B cell (primary cell): ENCODE measurements around the gene ADA.
"Not testable (repeated sequence)": the region's sequence is repeated elsewhere in the genome, so short reads cannot be mapped to it uniquely, and the experiment has no call there.

Experiments used
- EZH2 ChIP-seq: IDR thresholded peaks from 2 replicates; pipeline ENCODE4 v1.6.1; 2012; ENCODE audit warnings: borderline replicate concordance, low read depth, mild to moderate bottlenecking, moderate library complexity, low read length; ENCODE audit not compliant: insufficient read depth, poor library complexity, severe bottlenecking
- TF ChIP-seq, protein P1 (sequence below): fragments of 200-600 bp; IDR thresholded peaks from one replicate; pipeline ENCODE4 v1.8.0; 2022; ENCODE audit warnings: antibody characterized with exemption, mild to moderate bottlenecking

DNA sequence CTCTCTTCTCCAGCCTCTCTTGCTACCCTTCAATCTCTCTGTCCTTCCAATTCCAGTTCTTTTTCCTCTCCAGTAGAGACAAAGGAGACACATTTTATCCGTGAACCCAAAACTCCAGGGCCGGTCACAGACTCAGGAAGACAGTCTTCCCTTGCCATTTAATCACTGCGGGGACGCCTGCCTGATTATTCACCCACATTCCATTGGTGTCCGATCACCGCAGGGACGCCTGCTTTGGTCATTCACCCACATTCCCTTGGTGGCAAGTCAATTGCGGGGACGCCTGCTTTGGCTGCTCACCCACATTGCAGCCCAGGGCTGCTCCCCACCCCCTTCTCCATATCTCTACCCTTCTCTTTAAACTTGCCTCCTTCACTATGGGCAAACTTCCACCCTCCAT lies 19.4 kb upstream of the ADA start:
- TF ChIP-seq, protein P1, sequence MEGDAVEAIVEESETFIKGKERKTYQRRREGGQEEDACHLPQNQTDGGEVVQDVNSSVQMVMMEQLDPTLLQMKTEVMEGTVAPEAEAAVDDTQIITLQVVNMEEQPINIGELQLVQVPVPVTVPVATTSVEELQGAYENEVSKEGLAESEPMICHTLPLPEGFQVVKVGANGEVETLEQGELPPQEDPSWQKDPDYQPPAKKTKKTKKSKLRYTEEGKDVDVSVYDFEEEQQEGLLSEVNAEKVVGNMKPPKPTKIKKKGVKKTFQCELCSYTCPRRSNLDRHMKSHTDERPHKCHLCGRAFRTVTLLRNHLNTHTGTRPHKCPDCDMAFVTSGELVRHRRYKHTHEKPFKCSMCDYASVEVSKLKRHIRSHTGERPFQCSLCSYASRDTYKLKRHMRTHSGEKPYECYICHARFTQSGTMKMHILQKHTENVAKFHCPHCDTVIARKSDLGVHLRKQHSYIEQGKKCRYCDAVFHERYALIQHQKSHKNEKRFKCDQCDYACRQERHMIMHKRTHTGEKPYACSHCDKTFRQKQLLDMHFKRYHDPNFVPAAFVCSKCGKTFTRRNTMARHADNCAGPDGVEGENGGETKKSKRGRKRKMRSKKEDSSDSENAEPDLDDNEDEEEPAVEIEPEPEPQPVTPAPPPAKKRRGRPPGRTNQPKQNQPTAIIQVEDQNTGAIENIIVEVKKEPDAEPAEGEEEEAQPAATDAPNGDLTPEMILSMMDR, result not testable (repeated sequence)
- not testable (repeated sequence) for TF ChIP-seq EZH2
